NT2/D1 (cell line): ENCODE data around the gene FBXL22.

Source experiments
- DNase-seq: peaks from one replicate; pipeline ENCODE4 v3.0.0-alpha.2; 2011; ENCODE audit warnings: low read depth, low spot score
- H3K27me3 ChIP-seq: 2 replicates; pipeline ENCODE4 v1.6.0; 2011; ENCODE audit warnings: mild to moderate bottlenecking; ENCODE audit not compliant: insufficient read length, insufficient read depth
- H3K36me3 ChIP-seq: 2 replicates; pipeline ENCODE4 v1.6.1; 2011; ENCODE audit warnings: mild to moderate bottlenecking, low read length, mixed read lengths; ENCODE audit not compliant: insufficient read depth, insufficient read length
- H3K4me1 ChIP-seq: 2 replicates; pipeline ENCODE4 v1.5.1; 2011; ENCODE audit not compliant: insufficient read depth, insufficient read length
- H3K4me3 ChIP-seq: 2 replicates; pipeline ENCODE4 v1.5.1; 2011; ENCODE audit warnings: low read depth; ENCODE audit not compliant: insufficient read length
- H3K9ac ChIP-seq: 2 replicates; pipeline ENCODE4 v1.6.0; 2011; ENCODE audit warnings: low read depth; ENCODE audit not compliant: insufficient read length
- H3K9me3 ChIP-seq: 2 replicates; pipeline ENCODE4 v1.5.1; 2011; ENCODE audit warnings: mild to moderate bottlenecking, low read length; ENCODE audit not compliant: insufficient read depth
- SUZ12 ChIP-seq: IDR thresholded peaks from 2 replicates; pipeline ENCODE4 v1.6.1; 2011; ENCODE audit not compliant: insufficient read length, insufficient read depth; ENCODE audit errors: extremely low read depth
- YY1 ChIP-seq: IDR thresholded peaks from 2 replicates; pipeline ENCODE4 v1.6.1; 2011; ENCODE audit not compliant: insufficient read length, insufficient read depth
- ZNF274 ChIP-seq: IDR thresholded peaks from 2 replicates; pipeline ENCODE4 v1.6.1; 2011; ENCODE audit warnings: mild to moderate bottlenecking, low read depth, low read length

The FBXL22 gene

GRCh38 chr15:63601026-63601703 is 4.0 kb downstream of the FBXL22 start:
- Histone ChIP-seq H3K27me3 (peaks cover 20% of the 10 kb centered on the region), H3K9ac (peak overlapping the region; percentile 90), H3K9me3 (no peaks in the 10 kb centered on the region), H3K4me3 (peak overlapping the region; percentile 68), H3K4me1 (peaks cover 8% of the 10 kb centered on the region), H3K36me3 (peaks cover 5% of the 10 kb centered on the region)
- TF ChIP-seq SUZ12: no peak
- no peak for TF ChIP-seq ZNF274
- no peak for TF ChIP-seq YY1
- no peak for DNase-seq

- peak overlapping the region; percentile 90 for H3K9ac ChIP-seq
Observed at GRCh38 chr15:63601704-63602185, 4.6 kb downstream of the FBXL22 start.

GRCh38 chr15:63602595-63602994 is 5.4 kb downstream of the FBXL22 start:
- peaks cover 15% of the 10 kb centered on the region for H3K36me3 ChIP-seq
- no peak overlapping the region for H3K9ac ChIP-seq
- no peaks in the 10 kb centered on the region for H3K9me3 ChIP-seq
- peaks cover 8% of the 10 kb centered on the region for H3K4me1 ChIP-seq
- H3K27me3 ChIP-seq: peaks cover 20% of the 10 kb centered on the region
- no peak for DNase-seq
- H3K4me3 ChIP-seq: no peak overlapping the region
- TF ChIP-seq ZNF274: no peak
- TF ChIP-seq YY1: no peak
- TF ChIP-seq SUZ12: no peak

More at GRCh38 chr15:63601704-63602185, 4.6 kb downstream of the FBXL22 start:
- no peaks in the 10 kb centered on the region for H3K9me3 ChIP-seq
- DNase-seq: no peak
- peaks cover 8% of the 10 kb centered on the region for H3K4me1 ChIP-seq
- TF ChIP-seq SUZ12 (no peak), YY1 (no peak), ZNF274 (no peak)
- H3K27me3 ChIP-seq: peaks cover 20% of the 10 kb centered on the region
- peak overlapping the region; percentile 68 for H3K4me3 ChIP-seq
- H3K36me3 ChIP-seq: peaks cover 10% of the 10 kb centered on the region

- no peak overlapping the region for H3K4me3 ChIP-seq
- H3K36me3 ChIP-seq: peaks cover 24% of the 10 kb centered on the region
- no peaks in the 10 kb centered on the region for H3K9me3 ChIP-seq
- peaks cover 8% of the 10 kb centered on the region for H3K4me1 ChIP-seq
- DNase-seq: no peak
- TF ChIP-seq YY1 (no peak), SUZ12 (no peak), ZNF274 (no peak)
- H3K27me3 ChIP-seq: peaks cover 20% of the 10 kb centered on the region
- H3K9ac ChIP-seq: no peak overlapping the region
Observed at GRCh38 chr15:63603516-63603915, 6.3 kb downstream of the FBXL22 start.

- Histone ChIP-seq H3K27me3 (peaks cover 20% of the 10 kb centered on the region), H3K4me1 (peaks cover 8% of the 10 kb centered on the region), H3K36me3 (peaks cover 31% of the 10 kb centered on the region), H3K4me3 (no peak overlapping the region), H3K9ac (no peak overlapping the region), H3K9me3 (no peaks in the 10 kb centered on the region)
- no peak for DNase-seq
- TF ChIP-seq ZNF274 (no peak), SUZ12 (no peak)
Observed at GRCh38 chr15:63604281-63604680, 7.1 kb downstream of the FBXL22 start.

- no peak for TF ChIP-seq SUZ12
- no peak overlapping the region for H3K4me3 ChIP-seq
- no peak overlapping the region for H3K9ac ChIP-seq
- DNase-seq: no peak
- peaks cover 35% of the 10 kb centered on the region for H3K36me3 ChIP-seq
- H3K9me3 ChIP-seq: no peaks in the 10 kb centered on the region
- H3K4me1 ChIP-seq: peaks cover 3% of the 10 kb centered on the region
- H3K27me3 ChIP-seq: peaks cover 20% of the 10 kb centered on the region
Observed at GRCh38 chr15:63605036-63605435, 7.8 kb downstream of the FBXL22 start.

- no peak for TF ChIP-seq ZNF274
- TF ChIP-seq YY1: no peak
- no peak for TF ChIP-seq SUZ12
- peaks cover 3% of the 10 kb centered on the region for H3K4me1 ChIP-seq
- peaks cover 20% of the 10 kb centered on the region for H3K27me3 ChIP-seq
- no peak overlapping the region for H3K4me3 ChIP-seq
- no peak overlapping the region for H3K9ac ChIP-seq
- DNase-seq: no peak
- H3K36me3 ChIP-seq: peaks cover 35% of the 10 kb centered on the region
- H3K9me3 ChIP-seq: no peaks in the 10 kb centered on the region
Observed at GRCh38 chr15:63605816-63606215, 8.6 kb downstream of the FBXL22 start.

GRCh38 chr15:63606308-63606707 is 9.1 kb downstream of the FBXL22 start:
- Histone ChIP-seq H3K4me3 (no peak overlapping the region), H3K9me3 (no peaks in the 10 kb centered on the region), H3K27me3 (peaks cover 15% of the 10 kb centered on the region), H3K9ac (no peak overlapping the region), H3K36me3 (peaks cover 36% of the 10 kb centered on the region), H3K4me1 (peaks cover 3% of the 10 kb centered on the region)
- TF ChIP-seq ZNF274: no peak
- no peak for DNase-seq
